GM19452 (cell line): Measurements from ENCODE around the gene BFSP2.

Experiments
- ATAC-seq: cut with Tn5 transposase; IDR thresholded peaks from one replicate; pipeline ENCODE4 v1.9.1; 2021; ENCODE audit not compliant: unreplicated experiment

The BFSP2 gene

DNA sequence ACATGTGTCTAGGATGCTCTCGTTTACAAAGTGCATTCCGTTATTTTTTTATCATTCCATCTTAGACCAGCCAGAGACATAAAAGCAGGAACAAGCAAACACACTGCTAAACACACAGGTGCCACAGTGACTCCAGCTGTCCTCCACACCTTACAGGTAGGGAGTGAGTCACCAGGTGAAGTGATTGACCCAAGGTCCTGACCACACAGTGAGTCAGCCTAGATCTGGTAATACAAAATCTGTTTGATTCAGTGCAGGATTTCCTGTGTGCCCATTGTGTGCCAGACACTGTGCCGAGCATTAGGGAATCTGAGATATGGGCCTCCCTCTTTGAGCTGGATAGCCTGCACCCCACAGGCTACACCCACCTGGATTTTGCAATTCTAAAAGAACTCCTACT is 16.7 kb upstream of the BFSP2 start:
- no peak for ATAC-seq

DNA sequence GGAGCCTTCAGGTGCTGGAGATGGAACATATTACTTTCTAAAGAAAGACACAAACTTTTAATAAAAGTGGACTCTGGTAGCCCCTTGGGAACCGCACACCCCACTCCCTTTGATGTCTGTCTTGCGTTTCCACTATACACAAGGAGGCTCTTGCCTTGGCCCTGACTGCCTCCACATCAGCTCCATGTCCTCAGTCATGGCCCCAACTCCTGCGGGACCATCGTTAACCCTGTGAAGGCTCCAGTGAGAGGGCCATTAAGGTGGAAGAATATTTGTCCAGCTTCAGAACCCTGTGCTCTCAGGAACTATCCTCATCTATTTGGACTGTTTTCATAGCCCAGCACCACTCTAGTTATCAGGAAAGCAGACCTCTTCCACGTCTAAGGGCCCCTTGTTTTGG is 16.1 kb upstream of the BFSP2 start:
- ATAC-seq: no peak

DNA sequence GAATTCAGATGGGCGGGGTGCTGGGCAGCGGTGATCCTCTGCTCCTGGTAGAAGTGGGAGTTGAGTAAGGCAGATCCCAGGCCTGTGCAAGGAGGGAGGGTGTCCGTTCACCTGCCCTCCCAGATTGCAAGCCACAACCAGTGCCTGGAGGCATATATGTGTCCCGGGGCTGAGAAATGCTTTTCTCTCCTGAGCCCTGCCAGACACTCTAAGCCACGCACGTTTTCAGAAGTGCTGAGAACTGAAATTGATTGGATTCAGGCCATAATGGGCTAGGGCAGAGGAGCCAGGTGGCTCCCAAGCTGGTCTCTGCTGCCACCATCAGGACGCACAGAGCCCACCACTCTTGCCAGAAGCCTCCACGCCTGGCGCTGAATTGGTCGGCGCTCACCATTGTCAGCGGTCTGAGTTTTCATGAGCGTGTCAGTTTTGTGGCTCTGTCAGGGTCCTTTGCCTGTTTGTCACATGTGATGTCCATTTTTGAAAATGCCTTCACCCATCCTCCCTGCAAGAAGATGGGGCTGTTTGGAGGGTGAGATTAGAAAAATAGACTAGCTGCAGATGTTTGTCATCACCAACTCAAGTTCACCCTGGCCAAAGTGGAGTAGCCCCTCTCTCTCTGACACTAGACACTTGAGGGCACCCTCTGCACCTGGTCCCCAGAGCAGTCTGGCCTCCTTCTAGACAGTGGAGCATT is 15.4 kb upstream of the BFSP2 start:
- ATAC-seq: peak; percentile 76

DNA sequence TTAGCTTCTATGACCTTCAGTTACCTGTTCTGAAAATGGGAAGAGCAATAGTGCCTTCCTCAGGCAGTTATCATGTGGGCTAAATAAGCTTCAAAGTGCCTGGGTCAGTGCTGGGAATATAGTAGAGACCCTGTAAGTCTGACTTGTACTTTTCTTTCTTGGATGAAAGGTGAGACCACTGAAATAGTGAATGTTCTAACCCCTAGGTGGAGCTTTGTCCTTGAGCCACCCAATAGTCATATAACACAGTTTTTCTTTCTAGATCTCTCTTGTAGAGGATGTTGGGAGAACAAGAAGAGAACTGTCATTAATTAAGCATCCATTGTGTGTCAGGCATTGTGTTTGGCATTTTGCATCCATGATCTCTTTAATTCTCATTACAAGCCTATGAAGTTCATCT is 13.0 kb upstream of the BFSP2 start:
- no peak for ATAC-seq

DNA sequence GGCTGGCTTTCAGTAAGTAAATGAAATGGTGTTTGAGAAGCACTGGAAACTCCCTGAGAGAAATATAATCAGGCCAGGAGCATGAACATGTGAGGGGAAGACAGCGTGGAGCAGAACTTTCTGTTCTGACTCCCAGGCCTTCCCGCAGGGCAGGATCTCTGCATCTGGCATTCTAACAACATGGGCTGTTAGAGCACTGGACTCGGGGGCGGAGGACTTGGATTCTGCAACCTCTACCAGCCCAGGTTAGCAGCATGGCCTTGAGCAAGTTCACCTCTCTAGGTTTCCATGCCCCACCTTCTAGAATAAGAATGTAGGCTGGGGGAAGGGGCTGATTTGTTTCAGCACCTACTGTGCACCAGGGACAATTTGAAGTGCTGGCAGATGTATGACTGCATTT is 12.5 kb upstream of the BFSP2 start:
- no peak for ATAC-seq

DNA sequence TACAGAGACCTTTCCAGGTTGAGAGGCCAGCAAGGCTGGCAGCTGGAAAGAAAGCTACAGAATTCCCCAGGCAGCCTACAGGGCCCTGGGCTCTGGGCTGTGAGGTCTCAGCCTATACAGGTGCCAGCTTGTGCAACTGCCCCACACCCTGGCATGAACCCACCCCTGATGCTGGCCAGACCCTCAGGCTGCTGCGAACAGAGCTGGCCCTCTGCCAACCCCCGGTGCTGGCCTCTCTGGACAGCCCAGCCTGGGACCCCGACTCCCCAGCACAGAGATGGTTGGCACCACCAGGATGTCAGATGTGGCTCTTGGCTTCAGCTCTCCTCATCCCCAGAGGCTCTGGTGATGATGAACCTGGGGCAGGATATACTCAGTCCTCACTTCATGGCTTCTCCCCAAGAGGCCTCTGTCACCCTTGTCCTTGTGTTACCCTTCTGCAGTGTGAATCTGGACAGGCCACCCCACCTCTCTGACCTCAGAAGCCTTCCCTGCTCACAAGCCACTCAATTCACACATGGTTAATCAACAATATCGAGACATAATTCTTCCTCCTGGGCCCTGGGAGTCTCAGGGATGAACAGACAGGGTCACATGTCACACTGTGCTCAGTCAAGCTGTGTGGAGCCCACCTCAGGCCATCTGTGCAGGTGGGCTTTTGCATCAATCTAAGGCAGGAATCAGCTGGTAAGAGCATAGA is 11.0 kb upstream of the BFSP2 start:
- no peak for ATAC-seq

DNA sequence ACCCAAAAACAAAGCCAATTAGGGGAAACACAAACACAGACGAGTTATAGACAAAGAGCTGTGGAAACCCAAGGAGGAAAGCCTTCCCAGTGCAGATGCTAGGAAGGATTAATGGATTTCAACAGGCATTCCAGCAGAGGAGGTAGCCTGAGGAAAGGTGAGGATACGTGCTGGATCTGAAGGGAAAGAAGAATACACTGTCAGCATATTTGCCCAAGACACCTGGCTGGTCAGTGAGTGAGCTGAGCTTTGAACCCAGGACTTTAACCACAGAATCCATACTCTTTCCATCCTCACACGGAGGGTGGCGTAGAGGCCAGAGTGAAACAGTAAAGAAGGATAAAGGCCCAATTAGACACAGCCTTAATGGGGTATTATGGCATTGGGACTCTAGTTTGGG is 9.1 kb upstream of the BFSP2 start:
- no peak for ATAC-seq

DNA sequence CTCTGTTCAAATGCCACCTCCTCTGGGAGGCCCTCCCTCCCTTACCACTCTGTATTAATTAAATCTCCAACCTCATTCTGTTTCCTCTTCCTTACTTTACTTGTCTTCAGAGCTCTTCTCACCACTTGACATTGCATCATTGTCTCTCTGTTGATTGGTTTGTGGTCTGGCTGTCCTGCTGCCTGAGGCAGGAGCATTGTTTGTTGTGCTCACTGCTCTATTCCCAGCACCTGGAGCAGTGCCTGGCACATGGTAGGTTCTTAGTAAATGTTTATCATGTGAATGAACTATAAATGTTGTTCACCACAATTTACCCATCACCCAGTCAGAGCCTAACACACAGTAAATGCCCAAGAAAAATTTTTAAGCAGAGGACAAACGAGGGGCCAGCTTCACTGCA is 6.7 kb upstream of the BFSP2 start:
- no peak for ATAC-seq

DNA sequence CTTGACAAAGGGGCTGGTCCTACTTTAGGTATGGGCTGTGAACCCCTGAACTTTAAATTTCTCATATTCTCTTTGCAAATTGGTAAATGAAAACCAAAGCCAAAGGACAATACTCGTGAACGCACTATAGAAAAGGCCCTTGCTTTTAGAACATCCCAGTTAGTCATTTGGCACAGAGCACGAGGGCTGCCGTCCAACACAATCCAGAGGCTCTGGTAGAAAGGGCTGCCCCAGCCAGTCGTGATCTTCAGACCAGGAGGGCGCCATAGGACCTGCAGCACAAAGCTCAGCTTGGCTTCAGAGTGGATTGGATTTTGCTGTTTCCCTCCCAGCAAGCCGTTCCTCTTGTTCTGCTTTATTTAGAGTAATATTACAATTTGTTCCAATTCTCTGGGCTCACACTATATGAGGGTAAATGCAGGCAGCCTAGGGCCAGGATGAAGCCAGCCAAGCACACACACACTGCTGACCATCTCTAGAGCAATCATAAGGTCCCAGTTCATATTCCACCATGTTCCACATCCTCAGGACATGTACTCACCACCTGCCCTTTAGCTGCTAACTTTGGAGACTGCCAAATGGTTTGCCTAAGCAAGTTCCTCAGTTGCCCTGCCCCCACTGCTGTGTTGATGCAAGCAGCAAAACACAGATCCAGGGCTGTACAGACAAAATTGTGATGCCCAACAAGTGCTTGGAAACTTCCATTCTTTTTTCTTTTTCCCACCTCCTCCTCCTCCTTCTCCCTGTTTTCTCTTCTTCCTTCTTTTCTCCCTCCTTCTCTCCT is 6.0 kb upstream of the BFSP2 start:
- no peak for ATAC-seq

DNA sequence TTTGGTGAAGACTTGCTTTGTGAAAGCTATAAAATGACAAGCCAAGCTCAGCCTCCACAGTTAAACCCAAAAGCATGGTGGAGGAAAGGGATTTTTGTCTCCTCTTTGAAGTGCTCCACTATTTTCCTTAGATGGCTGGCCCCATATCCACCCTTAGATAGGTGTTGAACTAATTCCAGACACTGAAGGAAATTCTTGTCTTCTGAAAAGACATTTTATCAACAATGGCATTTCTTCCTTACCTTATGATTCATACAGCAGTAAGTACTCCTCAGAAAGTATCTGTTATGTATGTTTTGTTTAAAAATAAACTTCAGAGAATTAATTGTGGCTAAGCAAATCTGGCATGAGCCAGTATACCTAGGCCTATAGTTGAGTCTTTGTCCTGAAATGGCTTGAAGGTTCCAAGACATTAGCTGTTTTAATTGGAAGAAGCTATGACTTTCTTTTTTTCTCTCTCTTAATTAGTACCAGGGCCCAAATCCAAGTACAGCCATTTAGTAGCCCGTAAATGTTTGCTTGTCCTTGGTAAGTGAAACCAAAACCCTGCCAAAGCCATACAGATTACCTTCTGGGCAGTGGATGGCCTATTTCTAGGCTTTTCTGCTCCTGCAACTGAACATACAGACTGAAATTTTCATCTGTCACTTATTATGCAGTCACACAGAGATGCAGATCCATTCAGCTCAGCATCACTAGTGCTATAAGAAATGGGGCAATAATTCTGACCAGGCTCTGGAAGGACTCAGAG is 5.1 kb upstream of the BFSP2 start:
- ATAC-seq: no peak

DNA sequence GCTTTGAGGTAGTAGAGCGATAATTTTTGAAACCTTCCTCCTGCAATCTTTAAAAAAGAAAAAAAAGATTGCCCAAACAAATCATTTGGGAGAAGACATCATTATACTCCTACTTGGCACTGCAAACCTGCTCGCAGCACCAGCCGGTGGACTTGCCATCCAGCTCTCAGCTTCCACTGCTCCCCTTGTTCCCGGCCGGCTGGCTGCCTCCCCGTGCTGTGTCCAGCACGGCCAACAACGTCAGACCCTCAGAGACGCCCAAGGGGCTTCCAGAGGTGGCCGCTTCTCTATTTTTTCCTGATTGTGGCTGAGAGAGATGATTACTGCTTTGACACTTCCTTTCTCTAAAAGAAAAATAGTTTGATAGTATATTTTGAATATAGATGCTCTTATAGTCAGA is 3.0 kb upstream of the BFSP2 start:
- ATAC-seq: no peak

DNA sequence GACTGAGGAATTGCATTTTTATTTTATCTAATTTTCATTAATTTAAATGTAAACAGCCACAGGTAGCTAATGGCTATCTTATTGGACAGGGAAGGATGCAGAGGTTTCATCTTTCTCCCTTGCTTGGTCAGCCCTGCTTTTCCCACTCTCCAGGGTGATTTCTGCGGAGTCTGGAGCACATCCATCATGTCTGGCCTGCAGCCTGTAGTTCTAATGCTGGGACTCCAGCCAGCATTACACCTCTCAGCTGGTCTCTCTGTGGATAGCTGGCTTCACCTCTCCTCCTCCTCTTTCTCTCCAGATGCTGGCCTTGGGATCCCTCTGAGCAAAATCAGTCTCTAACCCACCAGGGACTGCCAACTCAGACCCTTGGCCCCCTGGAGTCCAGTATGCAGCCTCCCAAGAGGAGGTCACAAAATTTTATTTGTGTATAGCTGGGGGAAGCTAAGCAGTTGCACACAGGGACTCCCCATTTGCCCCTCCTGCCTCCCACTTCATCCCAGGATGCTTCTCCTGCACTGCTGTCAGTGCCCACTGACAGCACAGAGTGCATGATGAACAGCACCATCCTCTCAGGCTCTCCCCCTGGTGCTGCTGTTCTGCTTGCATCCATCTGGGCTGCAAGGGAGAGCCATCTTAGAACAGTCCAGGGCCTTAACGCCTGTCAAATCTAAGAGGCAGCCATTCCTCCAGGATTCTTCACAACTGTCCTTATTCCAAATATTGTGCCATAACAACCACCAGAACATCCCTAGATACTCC is 1.7 kb downstream of the BFSP2 start:
- no peak for ATAC-seq

DNA sequence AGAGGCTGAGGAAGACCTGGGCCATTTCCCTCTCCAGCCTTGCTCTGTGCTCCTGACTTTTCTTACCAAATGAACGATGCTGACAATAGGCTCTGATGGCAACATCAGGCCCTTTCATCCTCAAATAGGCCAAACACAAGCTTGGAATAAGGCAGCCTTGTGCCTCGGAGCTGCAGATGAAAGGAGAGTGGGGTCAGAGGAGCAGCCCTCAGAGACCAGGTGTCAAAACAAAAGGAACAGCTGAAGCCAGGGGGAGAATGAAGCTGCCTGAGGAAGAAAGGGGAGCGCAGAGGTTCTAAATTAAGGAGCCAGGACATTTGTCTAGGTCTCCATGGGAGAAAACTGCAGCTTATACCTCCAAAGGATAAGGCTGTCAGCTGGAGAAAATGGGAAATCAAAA is 5.1 kb downstream of the BFSP2 start:
- no peak for ATAC-seq

DNA sequence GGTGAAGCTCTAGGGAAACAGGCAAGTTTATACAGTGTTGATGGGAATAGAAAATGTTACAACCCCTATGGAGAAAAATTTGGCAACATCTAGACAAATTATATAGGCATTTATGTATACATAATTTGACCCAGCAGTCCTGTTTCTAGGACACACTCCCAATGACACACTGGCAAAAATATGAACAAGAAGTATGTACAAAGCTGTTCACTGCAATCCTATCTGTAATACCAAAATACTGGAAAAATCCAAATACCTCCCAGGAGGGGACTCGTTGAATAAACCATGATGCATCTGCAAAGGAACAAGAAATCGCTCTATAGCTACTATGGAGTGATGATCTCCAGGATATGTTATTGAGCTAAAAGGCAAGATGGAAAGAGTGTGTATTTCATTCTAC is 8.5 kb downstream of the BFSP2 start:
- no peak for ATAC-seq

DNA sequence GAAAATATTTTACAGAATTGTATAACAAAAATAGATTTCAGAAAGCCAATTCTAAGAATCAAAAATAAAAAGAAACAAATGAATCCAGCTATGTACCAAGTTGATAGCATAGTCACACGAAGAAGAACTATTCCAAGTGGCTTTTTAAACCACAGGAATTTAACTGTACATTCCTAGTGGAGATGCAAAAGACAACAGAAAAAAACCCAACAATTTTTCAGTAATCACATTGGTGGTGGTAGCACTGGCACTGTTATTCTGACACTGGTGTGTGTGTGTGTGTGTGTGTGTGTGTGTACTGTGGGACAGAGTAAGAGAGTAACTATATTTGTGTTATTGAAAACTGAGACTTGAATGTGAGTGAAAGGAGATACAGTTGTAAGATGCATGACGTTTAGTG is 9.1 kb downstream of the BFSP2 start:
- no peak for ATAC-seq

DNA sequence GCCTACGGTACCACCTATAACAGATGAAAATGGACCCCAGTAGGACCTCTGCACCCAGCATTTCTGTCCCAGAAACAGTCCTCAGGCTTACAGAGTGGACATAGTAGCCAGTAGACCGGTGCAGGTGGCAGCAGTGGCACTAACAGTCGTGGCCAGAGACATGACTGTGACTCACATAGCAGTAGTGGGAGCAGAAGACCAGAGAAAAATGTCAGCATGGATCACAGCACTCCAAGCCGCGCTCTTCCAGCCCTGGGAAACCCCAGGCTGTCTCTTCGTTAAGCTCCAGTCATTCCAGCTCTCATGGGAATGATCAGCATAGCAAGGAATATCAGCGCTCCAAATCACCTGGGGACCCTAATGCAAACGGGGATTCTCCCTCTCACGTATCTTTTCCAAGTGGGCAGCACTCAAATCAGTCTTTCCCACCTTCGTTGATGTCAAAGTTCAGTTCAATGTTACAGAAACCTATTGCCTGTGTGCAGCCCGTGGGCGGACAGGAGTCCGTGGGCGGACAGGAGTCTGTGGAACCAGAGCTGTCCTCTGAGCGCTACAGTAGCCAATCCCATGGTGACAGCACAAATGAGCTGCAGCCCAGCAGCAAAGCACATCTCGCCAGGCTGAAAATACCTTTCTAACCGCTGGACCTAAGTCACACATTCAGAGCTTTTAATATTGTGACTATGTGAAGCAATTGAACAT is 10.5 kb downstream of the BFSP2 start:
- no peak for ATAC-seq

DNA sequence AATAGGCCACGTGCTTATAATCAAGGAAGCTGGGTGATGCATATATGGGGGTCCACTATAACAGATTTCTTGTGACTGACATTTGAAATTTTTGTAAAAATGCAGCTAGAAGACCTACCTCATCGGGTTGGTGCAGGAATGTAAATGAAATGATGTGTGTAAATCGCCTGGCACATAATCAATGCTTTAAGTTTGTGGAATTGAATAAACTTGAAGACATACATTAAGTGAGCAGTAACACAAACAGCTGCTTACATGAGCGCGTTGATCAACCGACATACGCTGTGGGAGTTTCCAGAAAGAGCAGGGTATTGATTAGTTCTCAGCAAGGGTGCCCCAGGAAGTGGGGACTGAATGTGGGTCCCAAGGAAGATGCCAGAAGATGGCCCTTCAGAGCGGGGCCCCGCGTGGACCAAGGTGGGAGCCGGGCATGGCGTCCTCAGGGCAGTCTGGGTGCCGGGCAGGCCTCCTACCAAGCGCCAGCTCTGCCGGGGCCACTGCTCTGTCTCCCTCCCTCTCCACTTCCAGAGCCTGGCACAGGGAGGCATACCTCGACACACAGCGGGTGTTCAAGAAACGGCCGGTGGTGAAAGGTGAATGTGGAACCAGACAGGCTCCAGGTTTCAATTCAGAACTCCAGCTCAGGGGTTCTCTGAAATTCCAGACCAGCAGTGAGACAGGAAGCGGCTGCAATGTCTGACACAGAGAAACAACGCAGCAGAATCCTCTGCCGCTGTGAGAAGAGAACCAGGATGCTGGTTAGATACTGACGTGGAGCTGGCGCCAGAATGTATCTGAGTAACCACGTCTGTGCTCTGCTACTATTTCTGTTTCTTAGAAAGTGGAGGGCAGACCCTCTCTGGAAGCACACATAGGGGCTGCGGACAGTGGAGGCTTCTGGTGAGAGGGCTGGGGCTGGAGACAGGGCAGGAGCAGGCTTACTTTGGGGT is 12.6 kb downstream of the BFSP2 start:
- ATAC-seq: no peak

DNA sequence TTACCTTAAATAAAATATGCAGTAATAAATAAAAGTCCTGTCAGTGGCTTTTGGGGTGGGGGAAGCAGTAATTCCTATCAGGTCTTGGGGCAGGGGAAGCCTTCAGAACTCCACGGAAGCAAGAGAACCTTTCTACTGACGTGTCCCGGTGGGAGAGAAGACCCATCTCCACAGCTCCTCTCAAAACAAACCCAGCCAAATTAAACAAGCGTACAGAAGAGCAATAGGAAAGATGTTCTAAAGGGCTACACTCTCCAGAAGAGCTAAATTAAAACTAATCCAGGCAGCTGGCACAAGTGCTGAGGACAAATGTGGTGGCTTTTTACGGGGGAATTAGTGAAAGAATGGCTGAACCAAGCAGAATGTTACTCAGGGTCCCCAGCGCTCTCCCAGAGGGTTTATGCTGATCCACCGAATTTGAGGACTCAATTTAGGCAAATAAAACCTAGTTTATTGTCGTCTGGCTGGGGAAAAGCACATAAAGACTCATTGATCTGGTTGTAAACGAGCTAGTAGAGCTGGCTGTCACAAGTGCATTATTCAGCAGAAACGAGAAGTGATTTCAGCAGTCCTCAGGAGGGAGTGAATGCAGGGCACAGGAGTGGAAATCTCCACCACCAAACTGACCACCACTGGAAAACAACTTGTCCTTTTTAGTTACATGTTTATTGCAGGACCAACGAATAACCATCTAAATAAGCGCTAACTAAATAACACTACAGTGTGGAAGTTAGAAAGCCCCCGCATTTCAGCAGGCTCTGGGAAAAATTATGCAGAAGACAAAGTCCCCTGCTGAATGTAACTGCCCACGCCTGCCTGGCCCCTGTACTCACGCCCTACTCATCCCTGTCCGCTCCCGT is 13.5 kb downstream of the BFSP2 start:
- no peak for ATAC-seq
